GM19395 (cell line): ENCODE measurements around the gene CD8A.

Source experiments
- ATAC-seq: cut with Tn5 transposase; IDR thresholded peaks from one replicate; pipeline ENCODE4 v1.9.1; 2021; ENCODE audit warnings: mild to moderate bottlenecking, moderate library complexity; ENCODE audit not compliant: unreplicated experiment

CD8A gene

DNA sequence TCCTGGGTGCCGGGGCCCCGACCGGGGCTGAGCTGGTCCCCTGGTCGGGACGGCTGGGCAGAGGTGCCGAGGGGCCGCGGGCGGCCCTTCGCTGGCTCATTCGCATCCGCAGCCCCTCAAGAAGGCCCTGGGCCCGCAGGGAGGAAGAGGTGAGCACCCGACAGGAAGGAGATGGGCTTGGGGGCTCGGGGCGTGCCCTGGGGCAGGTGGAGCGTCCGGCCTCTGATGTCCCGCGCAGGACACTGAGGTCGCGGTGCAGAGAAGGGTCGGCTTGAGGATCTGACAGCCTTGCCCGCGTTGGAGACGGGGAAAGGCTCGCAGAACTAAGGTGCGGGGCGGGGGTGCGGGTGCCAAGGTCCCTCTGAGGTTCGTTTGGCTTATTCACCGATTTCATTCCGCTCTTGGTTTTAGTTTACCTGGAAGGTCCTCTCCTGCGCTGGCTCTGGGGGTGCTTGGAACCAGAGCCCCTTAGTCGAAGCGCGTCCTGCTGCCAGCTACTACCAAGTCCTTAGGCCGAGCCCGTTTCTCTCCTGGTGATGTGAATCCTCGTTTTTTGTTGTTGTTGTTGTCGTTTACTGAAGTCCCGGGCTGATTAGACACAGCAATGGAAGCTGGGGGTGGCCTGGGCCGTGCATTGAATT is 18.9 kb upstream of the CD8A start:
- ATAC-seq = no peak

DNA sequence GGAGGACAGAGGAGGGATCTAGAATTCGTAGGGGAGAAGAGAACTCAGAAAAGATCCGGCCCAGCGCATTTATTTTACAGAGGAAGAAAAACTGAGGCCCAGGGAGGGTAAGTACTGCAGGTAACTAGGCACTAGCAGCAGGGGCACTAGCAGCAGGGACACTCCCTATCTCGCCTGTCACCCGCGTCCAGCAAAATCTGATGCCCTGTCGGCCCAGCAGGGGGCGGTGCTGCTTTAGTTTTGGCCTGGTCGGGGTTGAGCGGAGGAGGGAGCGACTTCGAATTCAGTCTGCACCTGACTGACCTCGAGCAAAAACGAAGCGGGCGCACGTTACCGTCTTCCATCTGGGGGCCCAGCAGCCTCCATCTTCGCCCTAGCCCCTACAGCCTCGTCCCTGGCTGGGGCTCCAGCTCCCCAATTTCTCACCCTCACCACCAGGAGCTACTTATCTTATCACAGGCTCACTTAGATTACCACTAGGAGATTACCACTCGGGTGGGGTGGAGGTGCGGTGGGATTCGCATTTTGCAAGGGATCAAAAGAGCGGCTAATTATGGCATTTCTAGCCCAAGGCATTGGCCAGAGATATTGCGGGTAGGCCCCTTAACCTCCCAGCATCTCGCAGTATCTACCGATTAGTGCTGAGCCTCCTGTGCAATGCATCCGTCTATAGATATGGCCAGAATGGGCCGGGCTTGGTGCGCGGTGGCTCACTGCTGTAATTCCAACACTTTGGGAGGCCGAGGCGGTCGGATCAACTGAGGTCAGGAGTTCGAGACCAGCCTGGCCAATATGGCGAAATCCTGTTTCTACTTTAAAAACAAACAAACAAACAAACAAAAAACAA is 17.8 kb upstream of the CD8A start:
- peak; percentile 97 for ATAC-seq

DNA sequence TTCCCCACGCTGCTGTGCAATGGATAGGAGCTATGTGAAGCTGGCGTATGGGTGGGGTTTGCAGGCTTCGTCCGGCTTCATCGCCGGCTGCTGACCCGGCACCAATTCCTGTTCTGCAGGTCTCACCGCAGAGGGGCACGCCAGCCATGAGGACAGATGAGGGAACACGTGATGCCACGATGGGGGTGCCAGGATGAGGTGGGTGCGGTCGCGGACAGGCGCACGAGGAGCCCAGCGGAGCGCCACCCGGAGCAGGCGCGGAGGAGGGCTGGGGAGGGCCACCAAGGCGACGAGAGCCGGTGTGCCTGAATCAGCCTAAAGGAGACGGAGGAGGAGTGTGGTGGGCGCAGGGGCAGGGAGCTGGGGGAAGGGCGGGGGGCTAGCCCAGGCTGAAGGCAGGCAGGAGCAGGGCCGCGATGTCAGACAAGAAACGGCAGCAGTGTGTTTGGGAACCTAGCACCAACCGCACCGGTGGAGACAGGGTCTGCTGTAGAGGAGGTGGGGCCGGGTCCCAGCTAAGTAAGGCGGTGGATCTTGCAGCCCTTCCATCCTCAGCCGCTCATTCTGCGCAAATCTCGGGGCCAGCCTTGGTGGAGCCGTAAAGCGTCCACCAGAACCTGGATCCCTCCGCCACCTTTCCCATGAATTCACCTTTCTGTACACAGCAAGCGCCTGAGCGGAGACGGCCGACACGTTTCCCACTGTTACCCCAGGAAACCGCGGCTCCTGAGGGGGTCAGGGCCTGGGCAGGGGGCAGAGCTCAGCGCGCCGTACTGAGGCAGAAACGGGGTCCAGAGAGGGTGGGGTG is 17.0 kb upstream of the CD8A start:
- ATAC-seq = peak; percentile 44

DNA sequence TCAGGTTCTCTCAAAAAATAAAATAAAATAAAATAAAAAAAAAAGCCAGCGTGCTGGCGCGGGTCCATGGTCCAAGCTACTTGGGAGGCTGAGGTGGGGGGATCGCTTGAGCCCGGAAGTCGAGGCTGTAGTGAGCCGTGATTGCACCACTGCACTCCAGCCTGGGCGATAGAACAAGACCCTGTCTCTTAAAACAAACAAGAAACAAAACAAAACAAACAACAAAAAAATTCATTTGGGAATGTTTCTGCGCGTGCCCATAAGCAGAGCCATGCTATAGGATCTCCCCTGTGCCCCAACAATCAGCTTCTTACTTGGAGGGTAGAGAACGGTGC is 16.4 kb upstream of the CD8A start:
- ATAC-seq = no peak

DNA sequence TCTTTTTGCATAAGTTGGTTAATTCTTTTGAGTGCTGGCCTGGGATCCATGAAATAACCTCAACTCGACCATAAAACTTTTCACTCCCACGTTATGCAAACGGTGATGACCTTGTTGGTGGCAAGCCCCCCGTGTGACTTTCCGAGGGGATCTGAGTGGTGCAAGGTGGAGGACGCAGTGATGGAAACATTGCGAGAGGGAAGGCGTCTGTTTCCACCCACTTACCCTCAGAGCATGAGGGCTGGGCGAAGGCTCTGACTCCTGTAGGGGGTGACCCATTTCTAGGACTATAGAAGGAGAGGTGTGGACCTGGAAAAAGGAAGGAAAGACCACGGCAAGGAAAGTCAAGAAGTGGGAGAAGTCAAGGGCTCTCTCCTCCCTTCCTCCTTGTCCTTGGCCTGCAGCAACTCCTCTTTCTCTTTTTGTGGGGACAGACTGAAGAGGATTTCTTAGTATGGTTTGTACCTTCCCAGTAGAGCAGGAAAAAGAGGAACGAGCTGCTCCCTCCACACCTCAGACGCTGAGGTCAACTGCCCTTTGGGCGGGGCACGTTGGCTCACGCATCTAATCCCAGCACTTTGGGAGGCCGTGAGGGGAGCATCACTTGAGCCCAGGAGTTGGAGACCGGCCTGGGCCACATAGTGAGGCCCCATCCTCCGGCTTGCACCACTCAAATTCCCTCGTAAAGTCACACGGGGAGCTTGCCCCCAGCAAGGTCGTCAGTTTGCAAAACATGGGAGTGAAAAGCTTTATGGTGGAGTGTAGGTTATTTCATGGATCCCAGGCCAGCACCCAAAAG is 15.5 kb upstream of the CD8A start:
- no peak for ATAC-seq

DNA sequence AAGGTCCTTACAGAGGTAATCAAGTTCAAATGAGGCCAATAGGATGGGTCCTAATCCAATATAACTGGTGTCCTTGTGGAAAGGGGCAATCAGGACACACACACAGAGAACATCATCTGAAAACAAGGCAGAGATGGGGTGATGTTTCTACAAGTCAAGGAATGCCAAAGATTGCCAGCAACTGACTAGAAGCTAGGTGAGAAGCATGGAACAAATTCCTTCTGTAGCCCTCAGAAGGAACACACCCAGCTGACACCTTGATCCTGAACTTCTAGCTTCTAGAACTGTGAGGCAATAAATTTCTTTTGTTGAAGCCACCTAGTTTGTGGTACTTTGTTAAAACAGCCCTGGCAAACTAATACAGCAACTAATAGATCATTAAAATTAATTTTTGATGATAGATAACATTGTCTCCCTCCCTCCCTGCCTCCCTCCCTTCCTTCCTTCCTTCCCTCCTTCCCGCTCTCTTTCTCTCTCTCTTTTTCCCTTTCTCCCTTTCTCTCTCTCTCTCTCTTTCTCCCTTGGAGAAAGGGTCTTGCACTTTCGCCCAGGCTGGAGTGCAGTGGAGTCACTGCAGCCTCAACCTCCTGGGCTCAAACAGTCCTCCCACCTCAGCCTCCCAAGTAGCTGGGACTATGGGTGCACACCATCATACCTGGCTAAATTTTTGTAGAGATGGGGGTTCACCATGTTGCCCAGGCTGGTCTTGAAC is 10.3 kb upstream of the CD8A start:
- ATAC-seq = no peak

DNA sequence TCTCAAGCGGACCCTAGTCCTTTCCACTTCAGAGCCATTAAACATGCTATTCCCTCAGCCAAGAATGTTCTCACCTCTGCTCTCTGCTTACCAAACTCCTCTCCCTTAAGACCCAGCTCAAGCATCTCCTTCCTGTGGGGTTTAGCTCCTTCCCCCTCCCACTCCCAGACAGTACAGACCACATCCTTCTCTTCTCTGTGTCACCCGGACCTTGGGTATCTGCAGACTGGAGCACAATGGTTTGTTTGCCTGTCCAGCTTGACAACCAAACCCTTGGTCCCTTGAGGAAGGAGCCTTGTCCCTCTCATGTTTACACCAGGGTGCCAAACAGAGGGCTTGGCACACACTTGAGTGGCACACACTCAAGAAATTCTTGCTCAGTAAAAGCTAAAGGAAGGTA is 4.1 kb upstream of the CD8A start:
- ATAC-seq = no peak

DNA sequence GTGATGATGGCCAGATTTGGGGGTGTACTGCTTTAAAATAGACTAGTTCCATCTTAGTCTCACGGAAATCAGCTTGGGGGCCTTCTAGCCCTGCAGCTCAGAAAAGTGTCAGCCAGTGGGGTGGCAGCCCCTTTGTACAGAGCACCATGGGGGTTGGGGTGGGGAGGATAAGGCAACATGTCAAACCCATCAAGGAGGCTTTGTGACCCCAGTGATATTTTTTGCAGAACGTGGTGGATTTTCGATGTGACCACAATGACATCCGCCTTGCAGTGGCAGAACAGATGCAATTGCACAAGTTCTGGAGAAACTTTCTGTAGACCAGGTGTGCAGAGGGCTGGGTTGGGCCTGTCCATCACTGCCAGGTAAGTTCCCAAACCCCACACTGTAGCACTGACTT is 3.0 kb upstream of the CD8A start:
- no peak for ATAC-seq

DNA sequence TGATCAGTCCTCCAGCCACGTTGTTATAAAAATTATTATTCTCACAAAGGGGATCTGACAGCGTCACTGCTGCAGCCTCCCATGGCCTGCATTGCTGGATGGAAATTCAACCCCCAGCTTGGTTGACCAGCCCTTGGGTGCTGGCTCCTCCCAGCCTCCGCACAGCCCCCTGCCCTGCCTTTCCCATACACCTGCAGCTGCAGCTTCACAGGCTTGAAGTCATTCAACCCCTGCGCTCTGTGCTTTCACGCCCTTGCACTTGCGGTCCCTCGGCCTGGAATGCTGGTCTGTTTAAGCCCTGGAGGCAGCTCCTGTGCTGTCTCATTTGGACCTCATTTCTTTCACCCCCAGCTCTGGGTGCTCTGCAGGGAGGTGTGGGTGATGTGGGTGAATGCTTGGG is 860 bp upstream of the CD8A start:
- ATAC-seq = no peak

DNA sequence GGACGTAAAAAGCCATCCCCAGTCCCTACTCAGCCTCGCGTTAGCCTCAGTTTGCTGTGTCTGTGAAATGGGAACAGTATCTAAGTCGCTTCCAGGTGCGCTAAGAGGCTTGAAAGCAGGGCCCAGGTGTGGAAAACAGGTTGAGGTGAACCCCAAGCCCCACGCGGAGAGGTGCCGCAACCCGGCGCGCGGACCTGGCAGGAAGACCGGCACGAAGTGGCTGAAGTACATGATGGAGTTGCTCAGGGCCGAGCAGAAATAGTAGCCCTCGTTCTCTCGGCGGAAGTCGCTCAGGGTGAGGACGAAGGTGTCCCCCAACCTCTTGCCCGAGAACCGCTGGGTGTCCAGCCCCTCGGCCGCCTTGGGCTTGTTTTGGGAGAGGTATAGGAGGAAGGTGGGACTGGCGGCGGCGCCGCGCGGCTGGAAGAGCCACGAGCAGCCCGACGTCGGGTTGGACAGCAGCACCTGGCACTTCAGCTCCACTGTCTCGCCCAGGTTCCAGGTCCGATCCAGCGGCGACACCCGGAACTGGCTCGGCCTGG is 508 bp downstream of the CD8A start:
- ATAC-seq = no peak

DNA sequence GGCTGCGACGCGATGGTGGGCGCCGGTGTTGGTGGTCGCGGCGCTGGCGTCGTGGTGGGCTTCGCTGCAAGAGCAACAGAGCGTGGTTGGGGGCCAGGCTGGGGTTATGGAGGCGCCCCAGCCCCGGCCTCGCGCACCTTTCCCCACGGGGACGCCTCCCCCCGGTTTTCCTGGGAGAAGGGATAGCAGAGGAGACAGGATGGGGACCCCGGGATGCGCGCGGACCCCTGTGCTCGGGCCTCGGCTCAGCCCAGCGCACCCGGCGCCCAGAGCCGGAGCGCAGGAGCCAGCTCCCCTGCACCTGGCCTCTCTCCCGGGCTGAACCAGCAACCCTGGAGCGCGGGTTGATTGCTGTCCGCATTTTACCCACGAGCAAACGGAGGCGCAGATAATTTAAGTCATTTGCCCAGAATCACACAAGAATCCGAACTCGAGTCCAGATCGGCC is 1.0 kb downstream of the CD8A start:
- ATAC-seq = no peak

DNA sequence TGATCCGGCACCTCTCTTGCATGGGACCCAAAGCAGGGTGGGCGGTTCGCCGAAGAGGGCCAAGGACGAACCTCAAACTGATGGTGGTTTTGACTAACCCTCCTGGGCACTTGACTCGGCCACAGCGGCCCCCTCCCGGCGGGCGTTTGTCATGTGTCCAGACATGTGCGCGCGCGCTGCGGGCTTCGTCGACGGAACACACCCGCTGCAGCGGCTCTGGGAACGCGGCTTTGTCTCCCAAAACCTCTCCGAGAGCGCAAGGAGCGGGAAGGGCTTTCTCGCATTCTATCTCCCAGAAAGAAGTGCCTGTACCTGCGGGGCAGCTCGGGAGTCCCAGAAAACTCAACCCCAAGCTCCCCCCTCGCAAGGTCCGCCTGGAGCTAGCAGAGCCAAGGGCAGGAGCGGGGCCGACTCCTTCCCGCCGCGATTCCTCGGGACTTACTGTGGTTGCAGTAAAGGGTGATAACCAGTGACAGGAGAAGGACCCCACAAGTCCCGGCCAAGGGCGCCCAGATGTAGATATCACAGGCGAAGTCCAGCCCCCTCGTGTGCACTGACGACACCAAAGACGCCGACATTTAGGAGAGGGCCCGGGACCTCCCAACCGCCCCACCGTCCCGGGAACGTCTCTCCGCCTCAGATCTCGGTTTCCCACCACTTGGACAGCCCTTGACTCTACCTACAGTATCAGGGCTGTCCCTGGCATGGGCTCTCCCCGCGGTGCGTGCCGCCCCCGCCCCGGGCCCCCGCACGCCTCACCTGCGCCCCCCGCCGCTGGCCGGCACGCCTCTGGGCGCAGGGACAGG is 1.6 kb downstream of the CD8A start:
- ATAC-seq = no peak

DNA sequence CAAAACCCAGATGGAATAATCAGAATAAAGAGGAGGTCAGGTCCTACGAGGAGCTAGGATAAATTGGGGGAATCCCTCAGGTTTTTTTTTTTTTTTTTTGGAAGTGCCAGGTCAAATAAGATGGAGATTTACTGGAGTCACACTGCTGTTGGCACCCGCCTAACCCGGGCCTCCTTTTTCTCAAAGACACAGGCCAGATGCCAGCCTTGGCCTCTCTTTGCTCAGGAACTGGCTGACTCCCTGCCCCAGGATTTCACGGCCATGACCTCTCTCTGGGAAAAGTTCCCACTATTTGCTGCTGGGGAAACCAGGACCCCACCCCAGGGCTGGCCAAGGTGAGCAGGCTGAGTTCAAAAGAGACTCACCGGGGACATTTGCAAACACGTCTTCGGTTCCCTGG is 2.5 kb downstream of the CD8A start:
- no peak for ATAC-seq

DNA sequence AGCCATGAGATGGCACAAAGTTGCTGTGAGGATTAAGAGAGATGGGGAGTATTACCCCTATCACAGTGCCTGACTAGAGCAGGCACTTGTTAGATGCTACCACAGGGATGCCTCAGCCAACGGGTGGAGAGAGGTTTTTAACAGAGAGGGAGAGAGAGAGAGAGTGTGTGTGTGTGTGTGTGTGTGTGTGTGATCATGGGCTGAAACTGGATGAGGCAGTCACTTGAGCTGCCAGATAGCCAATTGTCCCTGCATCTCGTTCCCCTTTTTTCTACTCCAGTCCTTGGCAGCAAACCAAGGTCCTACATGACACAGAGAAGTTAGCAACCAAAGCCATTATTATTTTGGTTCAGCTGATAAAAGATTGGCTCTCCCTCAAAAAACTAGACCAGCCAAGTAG is 3.0 kb downstream of the CD8A start:
- ATAC-seq = no peak

DNA sequence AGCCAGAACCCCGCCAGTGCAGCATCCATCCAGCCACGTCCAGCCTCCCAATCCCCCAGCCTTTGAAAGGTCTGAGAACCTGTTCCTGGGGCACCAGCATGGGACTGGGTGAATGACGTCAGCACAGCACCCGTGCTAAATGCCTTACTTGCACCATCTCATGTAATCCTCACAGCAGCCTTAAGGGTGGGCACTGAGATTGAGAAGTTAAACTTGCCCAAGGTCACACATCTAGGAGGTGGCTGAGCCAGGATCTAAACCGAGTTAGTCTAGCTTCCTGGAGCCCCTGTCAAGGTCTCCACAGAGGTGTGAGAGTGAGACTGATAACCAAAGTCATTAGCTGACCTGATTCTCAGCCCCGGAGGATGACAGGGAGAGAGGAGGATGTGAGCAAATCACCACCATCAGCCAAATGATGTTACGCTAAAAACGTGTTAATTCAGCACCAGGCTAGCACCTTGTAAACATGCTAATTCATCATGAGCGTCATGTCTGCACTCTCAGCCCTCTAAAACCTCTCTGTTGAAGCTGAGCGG is 4.6 kb downstream of the CD8A start:
- ATAC-seq = no peak

DNA sequence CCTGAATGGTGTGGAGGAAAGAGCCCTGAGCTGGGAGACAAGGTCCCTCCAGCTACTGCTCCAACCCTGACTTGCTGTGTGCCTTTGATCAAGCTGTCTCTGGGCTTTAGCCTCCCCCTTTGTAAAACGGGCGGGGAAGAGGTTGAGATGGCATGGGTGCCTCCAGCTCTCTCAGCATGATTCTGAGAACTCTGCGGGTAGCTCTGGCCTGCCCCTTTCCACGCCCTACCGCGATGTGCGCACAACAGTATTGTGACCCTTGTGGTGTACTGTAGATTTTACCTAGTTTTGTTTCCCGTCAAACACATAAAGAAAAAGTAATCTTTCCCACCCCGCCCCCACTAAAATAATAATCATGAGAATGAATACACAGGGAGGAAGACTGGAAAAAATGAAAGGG is 5.3 kb downstream of the CD8A start:
- no peak for ATAC-seq

DNA sequence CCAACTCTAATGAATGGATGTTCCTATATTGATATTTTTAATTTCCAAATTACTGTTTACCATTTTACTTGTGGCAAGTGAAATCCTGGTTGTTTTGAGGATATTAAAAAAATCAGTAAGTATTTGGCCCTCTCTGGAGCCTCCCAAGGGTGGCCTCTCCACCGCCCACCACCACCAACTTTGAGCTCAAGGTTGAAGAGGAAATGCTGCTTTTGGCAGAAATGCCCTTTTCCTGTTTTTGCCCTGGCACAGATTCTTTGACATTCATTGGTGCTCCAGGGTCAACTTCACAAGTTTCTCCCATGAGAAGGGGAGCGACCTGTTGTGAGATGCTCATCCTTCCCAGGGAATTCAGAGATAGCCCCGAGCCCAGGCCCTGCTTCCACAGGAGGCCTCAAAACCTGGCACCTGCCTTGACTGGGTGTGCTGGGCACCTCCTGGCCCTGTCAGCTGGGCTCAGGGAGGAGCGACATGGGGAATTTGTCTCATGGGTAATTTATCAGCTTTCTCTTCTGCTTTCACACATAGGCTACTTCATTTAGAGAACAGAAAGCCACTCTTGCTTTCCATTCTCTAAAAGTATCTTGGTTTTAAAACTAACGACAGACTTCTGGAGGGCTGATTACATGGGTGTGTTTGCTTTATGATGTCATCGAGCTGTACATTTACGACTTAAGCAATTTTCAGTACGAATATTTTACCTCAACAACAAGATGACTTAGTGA is 6.9 kb downstream of the CD8A start:
- peak; percentile 98 for ATAC-seq

DNA sequence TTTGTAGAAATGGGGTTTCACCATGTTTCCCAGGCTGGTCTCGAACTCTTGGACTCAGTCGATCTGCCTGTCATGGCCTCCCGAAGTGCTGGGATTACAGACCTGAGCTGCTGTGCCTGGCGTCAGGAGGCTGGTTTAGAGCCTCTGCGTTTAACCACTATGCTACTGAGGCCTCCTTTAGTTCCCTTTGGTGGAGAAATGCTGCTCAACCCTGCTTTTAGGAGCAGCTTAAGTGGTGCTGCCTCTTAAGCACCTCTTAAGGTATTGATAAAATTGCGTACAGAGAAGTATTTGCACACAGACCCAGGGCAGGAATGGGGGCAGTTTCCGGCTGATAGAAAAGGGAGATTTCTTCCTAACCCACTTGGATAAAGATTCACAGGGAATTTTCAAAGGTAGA is 8.0 kb downstream of the CD8A start:
- ATAC-seq = no peak
